H9 (cell line): Measurements from ENCODE around the gene OGA. TPM values are rescaled to one million over a fixed set of nuclear protein-coding genes. Genes with fewer than 3 reads are reported as not detected.

Experiments
- DNase-seq: peaks from one replicate; pipeline ENCODE4 v3.0.0-alpha.2; 2017
- H2AFZ ChIP-seq: one replicate; pipeline ENCODE4 v1.6.1; 2013; ENCODE audit warnings: mild to moderate bottlenecking, low read length, control low read depth, moderate library complexity
- H2AK5ac ChIP-seq: 2 replicates; pipeline ENCODE4 v1.6.1; 2013; ENCODE audit warnings: low read length, control low read depth, mixed read lengths; ENCODE audit not compliant: insufficient read length
- H2BK120ac ChIP-seq: one replicate; pipeline ENCODE4 v1.6.1; 2013; ENCODE audit warnings: low read depth, mild to moderate bottlenecking, low read length, control low read depth, inconsistent platforms; ENCODE audit not compliant: poor library complexity, severe bottlenecking
- H2BK12ac ChIP-seq: 2 replicates; pipeline ENCODE4 v1.6.1; 2013; ENCODE audit warnings: low read length, control low read depth, mixed read lengths, low read depth; ENCODE audit not compliant: insufficient read length
- H2BK15ac ChIP-seq: 2 replicates; pipeline ENCODE4 v1.6.1; 2013; ENCODE audit warnings: low read depth, low read length, control low read depth
- H2BK20ac ChIP-seq: one replicate; pipeline ENCODE4 v1.6.1; 2013; ENCODE audit warnings: low read depth, mild to moderate bottlenecking, low read length, control low read depth, inconsistent platforms; ENCODE audit not compliant: poor library complexity, severe bottlenecking
- H2BK5ac ChIP-seq: 2 replicates; pipeline ENCODE4 v1.6.1; 2013; ENCODE audit warnings: low read length, control low read depth, mixed read lengths; ENCODE audit not compliant: insufficient read length
- H3K14ac ChIP-seq: 2 replicates; pipeline ENCODE4 v1.6.1; 2013; ENCODE audit warnings: low read length, control low read depth; ENCODE audit not compliant: insufficient read depth
- H3K18ac ChIP-seq: 2 replicates; pipeline ENCODE4 v1.6.1; 2013; ENCODE audit warnings: low read depth, mild to moderate bottlenecking, mixed read lengths, low read length, control low read depth; ENCODE audit not compliant: insufficient read length
- H3K23ac ChIP-seq: 2 replicates; pipeline ENCODE4 v1.6.1; 2013; ENCODE audit warnings: low read length, control low read depth, mixed read lengths, low read depth; ENCODE audit not compliant: insufficient read length
- H3K23me2 ChIP-seq: 2 replicates; pipeline ENCODE4 v1.6.1; 2013; ENCODE audit warnings: low read depth, mild to moderate bottlenecking, mixed read lengths, low read length, control low read depth; ENCODE audit not compliant: insufficient read length, poor library complexity, severe bottlenecking
- H3K27ac ChIP-seq: 2 replicates; pipeline ENCODE4 v1.5.1; 2013; ENCODE audit warnings: low read length, control low read depth, mixed read lengths, low read depth; ENCODE audit not compliant: insufficient read length
- H3K27me3 ChIP-seq: 2 replicates; pipeline ENCODE4 v1.6.1; 2013; ENCODE audit warnings: low read length, control low read depth, inconsistent platforms; ENCODE audit not compliant: insufficient read depth
- H3K4ac ChIP-seq: 2 replicates; pipeline ENCODE4 v1.6.1; 2013; ENCODE audit warnings: low read depth, mild to moderate bottlenecking, control low read depth, inconsistent platforms, low read length, moderate library complexity
- H3K4me1 ChIP-seq: 2 replicates; pipeline ENCODE4 v1.6.1; 2013; ENCODE audit warnings: low read length, control low read depth, inconsistent platforms; ENCODE audit not compliant: insufficient read depth
- H3K4me2 ChIP-seq: 2 replicates; pipeline ENCODE4 v1.6.1; 2013; ENCODE audit warnings: low read length, control low read depth, mixed read lengths; ENCODE audit not compliant: insufficient read length, insufficient read depth
- H3K56ac ChIP-seq: 2 replicates; pipeline ENCODE4 v1.6.1; 2013; ENCODE audit warnings: low read depth, mild to moderate bottlenecking, mixed read lengths, low read length, control low read depth; ENCODE audit not compliant: insufficient read length
- H3K79me1 ChIP-seq: 2 replicates; pipeline ENCODE4 v1.6.1; 2013; ENCODE audit warnings: low read depth, mild to moderate bottlenecking, moderate library complexity, low read length, control low read depth, inconsistent platforms; ENCODE audit not compliant: insufficient read depth, poor library complexity, severe bottlenecking
- H3K79me2 ChIP-seq: 2 replicates; pipeline ENCODE4 v1.6.1; 2013; ENCODE audit warnings: low read length, control low read depth, inconsistent platforms; ENCODE audit not compliant: insufficient read depth
- H3K9ac ChIP-seq: 2 replicates; pipeline ENCODE4 v1.6.1; 2013; ENCODE audit warnings: low read length, control low read depth, mixed read lengths; ENCODE audit not compliant: insufficient read length; ENCODE audit errors: extremely low read depth
- H3K9me3 ChIP-seq: one replicate; pipeline ENCODE4 v1.6.1; 2013; ENCODE audit warnings: low read depth, low read length, inconsistent platforms; ENCODE audit not compliant: control insufficient read depth
- H3T11ph ChIP-seq: one replicate; pipeline ENCODE4 v1.6.1; 2013; ENCODE audit warnings: mild to moderate bottlenecking, low read length, control low read depth, inconsistent platforms
- H4K20me1 ChIP-seq: one replicate; pipeline ENCODE4 v1.6.1; 2013; ENCODE audit not compliant: control insufficient read depth, insufficient read length, insufficient read depth
- H4K5ac ChIP-seq: 2 replicates; pipeline ENCODE4 v1.6.1; 2013; ENCODE audit warnings: low read depth, mild to moderate bottlenecking, mixed read lengths, low read length, control low read depth; ENCODE audit not compliant: insufficient read length
- H4K8ac ChIP-seq: replicated peaks from 2 replicates; pipeline ENCODE4 v1.6.1; 2013; ENCODE audit warnings: low read length, control low read depth, mixed read lengths, low read depth; ENCODE audit not compliant: insufficient read length
- H4K91ac ChIP-seq: 2 replicates; pipeline ENCODE4 v1.6.1; 2013; ENCODE audit warnings: low read depth, mild to moderate bottlenecking, moderate library complexity, mixed read lengths, low read length, control low read depth; ENCODE audit not compliant: insufficient read length
- H3K27ac Mint-ChIP-seq, 3 experiments: 2 replicates in 2 of 3; 3 replicates in 1 of 3; pipeline ENCODE4 v1.8.0; 2020 to 2021; ENCODE audit warnings: mixed read lengths in 3 of 3, mild to moderate bottlenecking in 1 of 3, moderate library complexity in 1 of 3
- H3K27me3 Mint-ChIP-seq: 2 replicates; pipeline ENCODE4 v1.8.0; 2021; ENCODE audit warnings: low read depth, mild to moderate bottlenecking, moderate library complexity, mixed read lengths
- H3K36me3 Mint-ChIP-seq, 3 experiments: 2 replicates in 2 of 3; 3 replicates in 1 of 3; pipeline ENCODE4 v1.8.0; 2020 to 2021; ENCODE audit warnings: low read depth in 3 of 3, mixed read lengths in 3 of 3; ENCODE audit not compliant: insufficient read depth in 1 of 3
- H3K4me1 Mint-ChIP-seq, 2 experiments: 2 replicates each; pipeline ENCODE4 v1.8.0; 2020; ENCODE audit warnings: mixed read lengths in 2 of 2
- H3K4me3 Mint-ChIP-seq, 2 experiments: 2 replicates in 1 of 2; 3 replicates in 1 of 2; pipeline ENCODE4 v1.8.0; 2020 to 2021; ENCODE audit warnings: mild to moderate bottlenecking in 2 of 2, mixed read lengths in 2 of 2, moderate library complexity in 1 of 2
- H3K9me3 Mint-ChIP-seq, 2 experiments: 2 replicates in 1 of 2; 3 replicates in 1 of 2; pipeline ENCODE4 v1.8.0; 2020; ENCODE audit warnings: mild to moderate bottlenecking in 2 of 2, mixed read lengths in 2 of 2, moderate library complexity in 1 of 2
- WGBS: extraction: QIAGEN DNeasy Blood & Tissue Kit; methylation state at CpG from one replicate; pipeline ENCODE4 v1.1.7; 2013; ENCODE audit warnings: missing lambda C conversion rate, low lambda C conversion rate, mixed read lengths; ENCODE audit not compliant: insufficient read length; ENCODE audit errors: extremely low coverage; 5-methylcytosine and 5-hydroxymethylcytosine counted together
- total RNA-seq: library from RNA; stranded (reverse); gene quantifications from 2 replicates; pipeline ENCODE4 v1.2.1, GENCODE V29; 2021
- TF ChIP-seq, protein P1 (sequence below): fragments of 200-600 bp; sonication (generic); conservative IDR thresholded peaks from 3 replicates; pipeline ENCODE4 v1.8.0; 2021; ENCODE audit warnings: antibody characterized with exemption, mild to moderate bottlenecking

OGA gene
- total RNA-seq, 1 experiment from 2014 or later: 125 TPM

DNA sequence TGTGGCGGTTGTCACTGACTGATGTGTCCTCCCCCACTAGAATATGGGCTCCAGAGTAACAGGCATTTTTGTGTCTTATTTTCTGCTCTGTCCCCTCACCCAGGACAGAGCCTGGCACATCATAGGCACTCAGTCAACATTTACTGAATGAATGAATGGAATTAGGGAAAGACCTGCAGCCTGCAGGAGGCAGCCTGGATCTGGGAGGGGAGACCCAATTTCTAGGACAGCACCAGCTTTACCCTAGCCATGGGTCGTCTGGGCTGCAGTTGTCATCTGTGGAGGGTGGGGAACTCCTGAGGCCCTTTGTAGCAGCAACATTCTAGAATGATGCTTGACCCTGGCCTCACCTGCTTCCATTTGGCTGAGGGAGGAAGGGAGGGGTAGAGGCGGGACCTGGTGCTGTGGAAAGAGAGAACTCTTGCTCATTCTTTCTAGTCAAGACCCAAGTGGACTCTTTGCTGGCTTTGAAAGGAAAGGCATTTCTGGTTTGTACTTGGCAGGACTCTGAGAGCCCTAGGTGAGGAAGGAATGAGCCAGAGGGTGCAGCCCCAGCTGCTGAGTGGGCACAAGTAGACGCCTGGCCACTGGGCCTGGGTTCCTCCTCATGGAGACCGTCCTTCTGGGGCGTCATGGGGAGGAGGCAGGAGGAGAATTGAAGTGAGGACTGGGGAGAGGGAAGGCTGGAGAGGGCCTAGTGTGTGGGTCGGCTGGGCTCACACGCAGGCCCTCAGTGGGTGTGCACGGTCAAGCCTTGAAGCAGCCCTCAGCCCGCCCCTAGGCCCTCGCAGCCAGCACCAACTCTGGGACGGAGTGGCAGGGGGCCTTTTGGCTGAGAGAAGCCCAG is 51.3 kb downstream of the OGA start:
- DNase-seq: no peak
- WGBS: no CpG with 5 or more reads among the region's 12 CpGs
- no peak overlapping the region for H3K4me3 Mint-ChIP-seq

More for the DNA sequence above, 51.3 kb downstream of the OGA start:
- no peaks in the 10 kb centered on the region for H3K23me2 ChIP-seq
- no peaks in the 10 kb centered on the region for H3K79me1 ChIP-seq
- H3K9me3 ChIP-seq: no peaks in the 10 kb centered on the region
- Mint-ChIP-seq H3K27ac (no peak overlapping the region), H3K27me3 (peaks cover 21% of the 10 kb centered on the region), H3K36me3 (peaks cover 0 to 5% (median 0%) of the 10 kb centered on the region in 3 experiments; a peak in 3 of 7 replicates), H3K9me3 (no peaks in the 10 kb centered on the region), H3K4me1 (peaks cover 8 to 20% of the 10 kb centered on the region in 2 experiments)
- no peak overlapping the region for H2BK120ac ChIP-seq
- H3K27ac ChIP-seq: no peak overlapping the region
- no peak overlapping the region; the same call in 1 of the 2 replicates for H3K14ac ChIP-seq
- H3K4ac ChIP-seq: no peak overlapping the region
- H3K56ac ChIP-seq: no peak overlapping the region
- H3K4me2 ChIP-seq: no peak overlapping the region
- H4K20me1 ChIP-seq: no peaks in the 10 kb centered on the region
- H4K5ac ChIP-seq: no peak overlapping the region
- no peak overlapping the region for H4K8ac ChIP-seq
- no peak overlapping the region for H3K18ac ChIP-seq
- no peak overlapping the region for H2BK20ac ChIP-seq
- 0 out of 2 replicates have a peak, but pooled peaks cover 2% of the 10 kb centered on the region for H3K4me1 ChIP-seq
- TF ChIP-seq, protein P1, sequence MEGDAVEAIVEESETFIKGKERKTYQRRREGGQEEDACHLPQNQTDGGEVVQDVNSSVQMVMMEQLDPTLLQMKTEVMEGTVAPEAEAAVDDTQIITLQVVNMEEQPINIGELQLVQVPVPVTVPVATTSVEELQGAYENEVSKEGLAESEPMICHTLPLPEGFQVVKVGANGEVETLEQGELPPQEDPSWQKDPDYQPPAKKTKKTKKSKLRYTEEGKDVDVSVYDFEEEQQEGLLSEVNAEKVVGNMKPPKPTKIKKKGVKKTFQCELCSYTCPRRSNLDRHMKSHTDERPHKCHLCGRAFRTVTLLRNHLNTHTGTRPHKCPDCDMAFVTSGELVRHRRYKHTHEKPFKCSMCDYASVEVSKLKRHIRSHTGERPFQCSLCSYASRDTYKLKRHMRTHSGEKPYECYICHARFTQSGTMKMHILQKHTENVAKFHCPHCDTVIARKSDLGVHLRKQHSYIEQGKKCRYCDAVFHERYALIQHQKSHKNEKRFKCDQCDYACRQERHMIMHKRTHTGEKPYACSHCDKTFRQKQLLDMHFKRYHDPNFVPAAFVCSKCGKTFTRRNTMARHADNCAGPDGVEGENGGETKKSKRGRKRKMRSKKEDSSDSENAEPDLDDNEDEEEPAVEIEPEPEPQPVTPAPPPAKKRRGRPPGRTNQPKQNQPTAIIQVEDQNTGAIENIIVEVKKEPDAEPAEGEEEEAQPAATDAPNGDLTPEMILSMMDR: no peak
- H3T11ph ChIP-seq: no peak overlapping the region
- no peak overlapping the region for H4K91ac ChIP-seq
- no peak overlapping the region for H2AFZ ChIP-seq
- no peak overlapping the region for H2BK15ac ChIP-seq
- H2BK12ac ChIP-seq: no peak overlapping the region
- no peaks in the 10 kb centered on the region for H3K79me2 ChIP-seq
- H3K27me3 ChIP-seq: no peaks in the 10 kb centered on the region; the same call in 1 of the 2 replicates
- no peak overlapping the region for H3K23ac ChIP-seq
- no peak overlapping the region for H3K9ac ChIP-seq
- no peak overlapping the region for H2BK5ac ChIP-seq
- no peak overlapping the region for H2AK5ac ChIP-seq
